Panc1 (cell line): ENCODE measurements around the gene HIPK3. TPM values are rescaled to one million over a fixed set of nuclear protein-coding genes. Genes with fewer than 3 reads are reported as not detected.

ENCODE experiments used
- ATAC-seq: fragments of 200-7000 bp; cut with Tn5 transposase; 2 replicates; pipeline ENCODE4 v1.9.1; 2020; ENCODE audit warnings: mild to moderate bottlenecking, moderate library complexity
- BruUV-seq: library from RNA; stranded (reverse); fragments of 400-500 nt; replicated peaks from 2 replicates; lab custom pipeline; 2021; lab: Mats Ljungman, UMichigan
- CTCF ChIA-PET: fragments of 300-600 bp; sonication (Branson Sonifier 250); formaldehyde crosslinking; loops from one replicate; lab custom pipeline; 2022; ENCODE audit warnings: antibody characterized with exemption; lab: Charles Lee
- POLR2A ChIA-PET: fragments of 300-600 bp; sonication (Branson Sonifier 250); formaldehyde crosslinking; loops from one replicate; lab custom pipeline; 2022; ENCODE audit warnings: antibody characterized with exemption; lab: Charles Lee
- DNase-seq: peaks from one replicate; pipeline ENCODE4 v3.0.0-alpha.2; 2010; ENCODE audit warnings: low read depth, low spot score
- H3K27ac ChIP-seq: 2 replicates; pipeline ENCODE4 v1.5.1; 2011; ENCODE audit warnings: mild to moderate bottlenecking, low read length, inconsistent platforms
- H3K27me3 ChIP-seq: fragments of 200-500 bp; sonication (Bioruptor generic); 2 replicates; pipeline ENCODE4 v1.6.0; 2014; ENCODE audit warnings: low read length, inconsistent platforms; ENCODE audit not compliant: control insufficient read depth, insufficient read depth
- H3K36me3 ChIP-seq: fragments of 200-500 bp; sonication (Bioruptor generic); 2 replicates; pipeline ENCODE4 v1.5.1; 2014; ENCODE audit warnings: inconsistent platforms, mild to moderate bottlenecking, low read length, moderate library complexity; ENCODE audit not compliant: control insufficient read depth, insufficient read depth
- H3K4me1 ChIP-seq: 2 replicates; pipeline ENCODE4 v1.5.1; 2011; ENCODE audit warnings: inconsistent platforms, mild to moderate bottlenecking, low read length, moderate library complexity; ENCODE audit not compliant: control insufficient read depth, insufficient read depth
- H3K4me3 ChIP-seq, 2 experiments: 2 replicates each; pipeline ENCODE4 v1.5.1; 2011 to 2012; ENCODE audit warnings: low read depth in 2 of 2, low read length in 2 of 2, mild to moderate bottlenecking in 2 of 2, inconsistent platforms in 1 of 2, moderate library complexity in 1 of 2
- H3K9me3 ChIP-seq: fragments of 200-500 bp; sonication (Bioruptor generic); 2 replicates; pipeline ENCODE4 v1.5.1; 2014; ENCODE audit warnings: low read depth, mild to moderate bottlenecking, inconsistent platforms, low read length, moderate library complexity; ENCODE audit not compliant: control insufficient read depth, insufficient read depth
- CTCF ChIP-seq: fragments of 450-650 bp; IDR thresholded peaks from 2 replicates; pipeline ENCODE4 v1.5.1; 2017; ENCODE audit warnings: mild to moderate bottlenecking
- POLR2AphosphoS5 ChIP-seq: IDR thresholded peaks from 2 replicates; pipeline ENCODE4 v1.6.1; 2012; ENCODE audit warnings: mild to moderate bottlenecking, low read depth, low read length, moderate library complexity
- SIN3A ChIP-seq: IDR thresholded peaks from 2 replicates; pipeline ENCODE4 v1.6.1; 2012; ENCODE audit warnings: low read depth, mild to moderate bottlenecking, low read length, moderate library complexity, borderline replicate concordance; ENCODE audit not compliant: insufficient read depth
- TCF7L2 ChIP-seq: IDR thresholded peaks from 2 replicates; pipeline ENCODE4 v1.6.1; 2011; ENCODE audit warnings: mild to moderate bottlenecking, low read depth, low read length, inconsistent platforms
- in situ Hi-C: cut with HindIII; loops from 2 replicates; pipeline ENCODE4 v1.10.0; 2016; ENCODE audit warnings: low sequenced_read_pairs, low pct_unique_long_range_greater_than_20kb
- intact Hi-C: fragments of 100-400 bp; cut with micrococcal nuclease; formaldehyde crosslinking; loops from one replicate; pipeline ENCODE4 v1.10.0; 2022; ENCODE audit not compliant: unreplicated experiment
- total RNA-seq: library from RNA; stranded (reverse); gene quantifications from one replicate; pipeline ENCODE4 v1.2.1, GENCODE V29; 2021; ENCODE audit not compliant: unreplicated experiment
- TF ChIP-seq, protein P1 (sequence below), 2 experiments: IDR thresholded peaks; 2 replicates each; pipeline ENCODE4 v1.6.1; 2011 to 2012; ENCODE audit warnings: low read depth in 2 of 2, control low read depth in 1 of 2, low read length in 1 of 2, mild to moderate bottlenecking in 1 of 2, moderate library complexity in 1 of 2; ENCODE audit not compliant: insufficient read depth in 1 of 2

Gene HIPK3
- total RNA-seq, 1 experiment from 2014 or later = 72.2 TPM

- Histone ChIP-seq H3K36me3 (no peaks in the 10 kb centered on the region), H3K4me3 (no peak overlapping the region), H3K9me3 (no peaks in the 10 kb centered on the region), H3K27me3 (no peaks in the 10 kb centered on the region), H3K27ac (no peak overlapping the region), H3K4me1 (no peaks in the 10 kb centered on the region)
- BruUV-seq = no TSS peak
- ATAC-seq (no peak), DNase-seq (no peak)
- in situ Hi-C loops (no loop called here), intact Hi-C loops (no loop called here)
- ChIA-PET CTCF (no interaction called here), POLR2A (no interaction called here)
- TF ChIP-seq SIN3A (no peak), CTCF (no peak), POLR2AphosphoS5 (no peak), TCF7L2 (no peak)
- TF ChIP-seq, protein P1, sequence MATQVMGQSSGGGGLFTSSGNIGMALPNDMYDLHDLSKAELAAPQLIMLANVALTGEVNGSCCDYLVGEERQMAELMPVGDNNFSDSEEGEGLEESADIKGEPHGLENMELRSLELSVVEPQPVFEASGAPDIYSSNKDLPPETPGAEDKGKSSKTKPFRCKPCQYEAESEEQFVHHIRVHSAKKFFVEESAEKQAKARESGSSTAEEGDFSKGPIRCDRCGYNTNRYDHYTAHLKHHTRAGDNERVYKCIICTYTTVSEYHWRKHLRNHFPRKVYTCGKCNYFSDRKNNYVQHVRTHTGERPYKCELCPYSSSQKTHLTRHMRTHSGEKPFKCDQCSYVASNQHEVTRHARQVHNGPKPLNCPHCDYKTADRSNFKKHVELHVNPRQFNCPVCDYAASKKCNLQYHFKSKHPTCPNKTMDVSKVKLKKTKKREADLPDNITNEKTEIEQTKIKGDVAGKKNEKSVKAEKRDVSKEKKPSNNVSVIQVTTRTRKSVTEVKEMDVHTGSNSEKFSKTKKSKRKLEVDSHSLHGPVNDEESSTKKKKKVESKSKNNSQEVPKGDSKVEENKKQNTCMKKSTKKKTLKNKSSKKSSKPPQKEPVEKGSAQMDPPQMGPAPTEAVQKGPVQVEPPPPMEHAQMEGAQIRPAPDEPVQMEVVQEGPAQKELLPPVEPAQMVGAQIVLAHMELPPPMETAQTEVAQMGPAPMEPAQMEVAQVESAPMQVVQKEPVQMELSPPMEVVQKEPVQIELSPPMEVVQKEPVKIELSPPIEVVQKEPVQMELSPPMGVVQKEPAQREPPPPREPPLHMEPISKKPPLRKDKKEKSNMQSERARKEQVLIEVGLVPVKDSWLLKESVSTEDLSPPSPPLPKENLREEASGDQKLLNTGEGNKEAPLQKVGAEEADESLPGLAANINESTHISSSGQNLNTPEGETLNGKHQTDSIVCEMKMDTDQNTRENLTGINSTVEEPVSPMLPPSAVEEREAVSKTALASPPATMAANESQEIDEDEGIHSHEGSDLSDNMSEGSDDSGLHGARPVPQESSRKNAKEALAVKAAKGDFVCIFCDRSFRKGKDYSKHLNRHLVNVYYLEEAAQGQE (IDR thresholded peaks at IDR 0.05; ENCODE audit: insufficient read depth in 1 of 2, low read depth in 2 of 2, low read length in 1 of 2) = no peak
Observed at GRCh38 chr11:33208150-33208549, 49.0 kb upstream of the HIPK3 start.

GRCh38 chr11:33211153-33211552, 46.0 kb upstream of the HIPK3 start:
- Histone ChIP-seq H3K9me3 (no peaks in the 10 kb centered on the region), H3K27ac (no peak overlapping the region), H3K4me3 (no peak overlapping the region), H3K27me3 (no peaks in the 10 kb centered on the region), H3K4me1 (no peaks in the 10 kb centered on the region), H3K36me3 (no peaks in the 10 kb centered on the region)
- in situ Hi-C loops = no loop called here
- BruUV-seq = no TSS peak
- ChIA-PET POLR2A (no interaction called here), CTCF (no interaction called here)
- TF ChIP-seq CTCF = no peak
- TF ChIP-seq SIN3A = no peak
- TF ChIP-seq TCF7L2 = no peak
- TF ChIP-seq, protein P1 (IDR thresholded peaks at IDR 0.05; ENCODE audit: insufficient read depth in 1 of 2, low read depth in 2 of 2, low read length in 1 of 2) = no peak
- no peak for TF ChIP-seq POLR2AphosphoS5
- ATAC-seq = no peak
- intact Hi-C loops = no loop called here
- no peak for DNase-seq
